SIG-M5 treated with dmso at 0.1 percent for 504 hours (cell line): Measurements from ENCODE around the gene NDUFV1.
"Not testable (repeated sequence)": the region's sequence is repeated elsewhere in the genome, so short reads cannot be mapped to it uniquely, and the experiment has no call there.

ENCODE experiments used
- DNase-seq: peaks from one replicate; lab custom pipeline; 2025; ENCODE audit not compliant: unreplicated experiment; lab: John Stamatoyannopoulos, UW

NDUFV1 gene

DNA sequence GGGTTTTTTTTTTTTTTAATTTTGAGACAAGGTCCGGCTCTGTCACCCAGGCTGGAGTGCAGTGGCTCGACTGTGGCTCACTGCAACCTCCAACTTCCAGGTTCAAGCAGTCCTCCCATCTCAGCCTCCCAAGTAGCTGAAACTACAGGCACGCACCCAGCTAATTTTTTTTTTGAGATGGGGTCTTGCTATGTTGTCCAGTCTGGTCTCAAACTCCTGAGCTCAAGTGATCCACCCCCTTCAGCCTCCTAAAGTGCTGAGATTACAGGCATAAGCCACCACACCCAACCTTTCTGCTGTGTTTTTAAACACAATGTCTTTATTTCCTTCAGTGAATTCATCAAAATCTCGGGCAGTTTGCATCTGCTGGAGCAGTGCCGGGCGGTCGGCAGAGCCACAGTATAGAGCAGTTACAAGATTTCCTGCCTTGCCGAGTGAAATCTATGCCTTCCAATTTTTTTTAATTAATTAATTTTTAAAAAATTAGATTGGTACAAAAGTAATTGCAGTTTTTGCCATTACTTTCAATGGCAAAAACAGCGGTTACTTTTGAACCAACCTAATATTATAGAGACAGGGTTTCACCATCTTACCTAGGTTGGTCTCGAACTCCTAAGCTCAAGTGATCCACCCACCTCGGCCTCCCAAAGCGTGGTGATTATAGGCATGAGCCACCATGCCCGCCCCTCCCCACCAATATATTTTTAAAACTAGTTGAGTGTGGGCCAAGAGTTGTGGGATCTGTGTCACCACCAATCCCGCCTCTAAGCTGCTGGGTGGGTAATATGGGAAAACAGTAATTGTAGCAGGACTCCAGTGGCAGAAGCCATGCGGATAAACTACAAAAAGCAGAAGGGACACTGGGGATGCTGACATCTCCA, 46.5 kb downstream of the NDUFV1 start:
- DNase-seq, result no peak

DNA sequence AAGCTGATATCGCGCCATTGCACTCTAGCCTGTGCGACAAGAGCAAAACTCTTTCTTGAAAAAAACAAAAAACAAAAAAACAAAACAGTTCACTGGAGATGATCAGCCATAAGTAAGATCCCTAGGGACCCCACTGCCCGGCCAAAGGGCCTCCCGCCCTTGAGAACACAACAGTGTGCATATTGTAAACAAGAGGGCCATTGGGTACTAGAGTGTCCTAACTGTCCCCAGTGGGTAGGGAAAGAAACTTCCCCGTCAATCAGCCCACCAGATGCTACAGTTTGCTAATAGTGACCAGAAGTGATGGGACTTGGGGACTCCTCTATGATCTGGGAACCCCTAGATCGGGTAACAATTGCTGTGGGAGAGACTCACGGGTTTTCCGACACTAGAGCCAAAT, 47.5 kb downstream of the NDUFV1 start:
- DNase-seq, result no peak

DNA sequence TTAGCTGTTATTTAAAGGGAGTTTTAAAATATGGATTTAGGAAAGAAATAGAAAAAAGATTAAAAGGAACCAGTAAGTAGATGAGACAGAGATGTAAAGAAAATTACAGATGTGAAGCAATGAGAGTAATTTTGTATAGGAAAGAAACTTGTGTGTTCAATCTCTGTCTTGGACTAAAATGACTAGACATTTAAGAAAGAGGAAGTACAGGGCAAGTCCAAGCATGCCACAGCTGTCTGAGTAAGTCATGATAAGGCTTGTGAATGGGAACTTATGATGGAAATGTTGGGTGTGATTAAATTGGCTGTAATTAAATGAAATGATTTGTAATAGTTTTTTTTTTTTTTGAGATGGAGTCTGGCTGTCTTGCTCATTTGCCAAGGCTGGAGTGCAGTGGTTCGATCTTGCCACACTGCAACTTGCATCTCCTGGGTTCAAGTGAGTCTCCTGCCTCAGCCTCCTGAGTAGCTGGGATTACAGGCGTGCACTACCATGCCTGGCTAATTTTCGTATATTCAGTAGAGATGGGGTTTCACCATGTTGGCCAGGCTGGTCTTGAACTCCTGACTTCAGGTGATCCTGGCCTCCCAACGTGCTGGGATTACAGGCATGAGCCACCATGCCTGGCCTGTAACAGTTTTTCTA, 49.7 kb downstream of the NDUFV1 start:
- peak; percentile 47 for DNase-seq

DNA sequence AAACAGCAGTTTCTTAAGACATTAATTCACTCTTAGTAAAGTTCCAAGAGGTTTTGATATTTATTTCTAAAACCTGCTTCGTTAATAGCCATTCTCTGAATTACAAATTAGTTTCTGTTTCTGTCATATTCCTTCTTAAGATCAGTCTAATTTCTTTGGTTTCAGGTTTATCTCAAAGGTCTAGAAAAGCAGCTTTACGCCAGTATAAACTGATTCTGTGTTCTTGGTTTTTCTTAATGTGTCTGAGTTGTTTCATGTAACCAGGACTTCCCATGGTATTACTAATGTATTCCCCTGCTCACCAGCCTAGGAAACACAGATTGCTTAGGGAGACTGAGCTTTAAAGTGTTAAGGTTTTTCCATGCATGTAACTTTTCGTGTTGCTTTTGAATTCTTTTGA, 50.6 kb downstream of the NDUFV1 start:
- no peak for DNase-seq

DNA sequence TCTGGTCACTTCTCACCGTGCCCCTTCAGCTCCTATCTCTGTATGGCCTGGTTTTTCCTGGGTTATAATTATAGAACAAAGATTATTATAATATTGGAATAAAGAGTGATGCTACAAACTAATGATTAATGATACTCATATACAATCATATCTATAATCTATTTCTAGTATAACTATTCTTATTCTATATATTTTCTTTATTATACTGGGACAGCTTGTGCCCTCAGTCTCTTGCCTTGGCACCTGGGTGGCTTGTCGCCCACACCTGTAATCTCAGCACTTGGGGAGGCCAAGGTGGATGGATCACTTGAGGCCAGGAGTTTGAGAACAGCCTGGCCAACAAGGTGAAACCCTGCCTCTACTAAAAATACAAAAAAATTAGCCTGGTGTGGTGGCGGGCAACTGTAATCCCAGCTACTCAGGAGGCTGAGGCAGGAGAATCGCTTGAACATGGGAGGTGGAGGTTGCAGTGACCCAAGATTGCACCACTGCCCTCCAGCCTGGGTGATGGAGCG, 53.0 kb downstream of the NDUFV1 start:
- DNase-seq, result not testable (repeated sequence)

DNA sequence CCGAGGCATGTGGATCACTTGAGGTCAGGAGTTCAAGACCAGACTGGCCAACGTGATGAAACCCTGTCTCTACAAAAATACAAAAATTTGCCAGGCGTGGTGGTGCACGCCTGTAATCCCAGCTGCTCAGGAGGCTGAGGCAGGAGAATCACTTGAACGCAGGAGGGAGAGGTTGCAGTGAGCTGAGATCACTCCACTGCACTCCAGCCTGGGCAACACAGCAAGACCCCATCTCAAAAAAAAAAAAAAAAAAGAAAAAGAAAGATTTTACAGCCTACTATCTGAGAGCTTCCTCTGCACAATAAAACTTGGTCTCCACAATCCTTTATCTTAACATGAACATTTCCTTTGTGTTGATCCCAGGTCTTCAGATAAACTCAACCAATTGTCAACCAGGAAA, 54.0 kb downstream of the NDUFV1 start:
- DNase-seq, result not testable (repeated sequence)
